ENCODE measurements around the gene KRT35.

KRT35 gene

DNA sequence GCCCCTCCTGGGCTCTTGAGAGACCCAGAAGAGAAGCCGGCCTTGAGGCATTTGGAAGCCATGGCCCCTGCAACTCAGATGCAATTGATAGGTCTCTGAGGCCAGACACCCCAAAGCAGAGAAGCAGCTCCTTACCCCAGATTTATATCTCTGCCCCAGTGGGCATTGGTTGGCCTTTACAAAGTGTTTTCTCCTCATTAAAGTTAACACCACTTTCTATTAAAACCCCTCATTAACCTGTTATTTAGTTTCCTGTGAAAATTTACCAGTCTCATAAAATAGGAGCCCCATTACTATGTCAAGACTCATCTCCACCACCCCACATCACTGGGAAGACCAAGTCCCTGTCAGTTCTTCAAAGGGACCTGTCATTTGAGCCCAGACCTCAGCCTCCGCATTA lies at the start of gene KRT35:
Gene KRT35 (minus strand): TSS at position 116 of the 400 bp plus-strand sequence. CDS start 54 bp downstream, at position 62.
- no peak for DNase-seq (ENCODE audit: low read depth)

DNA sequence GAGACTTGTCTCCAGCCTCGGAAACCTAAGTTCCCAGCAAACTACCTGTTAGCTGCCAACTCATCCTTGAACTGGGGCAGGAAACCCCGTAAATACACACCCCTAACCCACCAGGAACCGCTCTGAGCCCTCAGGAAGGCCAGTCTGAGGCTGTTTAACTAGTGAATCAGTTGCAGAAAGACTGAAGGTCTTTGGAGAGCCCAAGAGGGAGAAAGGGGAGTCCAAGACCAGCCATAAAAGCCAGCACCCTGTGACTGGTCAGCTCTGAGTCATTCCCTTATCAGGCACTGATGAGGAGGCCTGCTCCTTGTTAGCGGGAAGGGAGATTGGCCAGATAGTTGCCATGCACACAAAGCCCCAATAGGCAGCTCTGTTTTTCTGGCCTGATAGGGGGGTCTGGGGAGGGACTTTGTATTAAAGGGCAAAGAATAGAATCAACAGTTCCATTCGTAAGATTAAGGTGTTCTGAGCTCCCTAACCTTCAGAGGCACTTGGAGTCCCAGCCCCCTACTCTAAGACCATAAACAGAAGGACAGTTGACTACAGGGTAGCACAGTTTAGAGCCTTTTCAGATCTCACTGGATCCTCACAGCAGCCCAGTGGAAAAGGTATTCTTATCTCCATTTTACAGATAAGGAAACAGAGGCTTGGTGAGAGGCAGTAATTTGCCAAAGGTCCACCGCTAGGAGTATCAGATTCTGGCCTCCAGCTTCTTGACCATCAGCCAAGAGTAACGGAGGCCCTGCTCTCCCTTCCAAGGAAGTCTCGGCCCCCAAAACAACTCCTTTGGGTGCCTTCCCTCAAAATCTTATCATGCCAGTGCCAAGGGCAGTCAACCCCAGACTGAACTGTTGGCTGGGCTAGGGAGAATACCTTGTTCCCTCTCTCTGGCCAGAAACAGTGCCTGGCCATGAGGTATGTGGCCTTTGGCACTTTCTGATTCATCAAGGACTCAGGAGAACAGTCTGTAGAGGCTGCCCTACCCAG lies 49.4 kb upstream of the KRT35 start:
- DNase-seq (ENCODE audit: low read depth): no peak

DNA sequence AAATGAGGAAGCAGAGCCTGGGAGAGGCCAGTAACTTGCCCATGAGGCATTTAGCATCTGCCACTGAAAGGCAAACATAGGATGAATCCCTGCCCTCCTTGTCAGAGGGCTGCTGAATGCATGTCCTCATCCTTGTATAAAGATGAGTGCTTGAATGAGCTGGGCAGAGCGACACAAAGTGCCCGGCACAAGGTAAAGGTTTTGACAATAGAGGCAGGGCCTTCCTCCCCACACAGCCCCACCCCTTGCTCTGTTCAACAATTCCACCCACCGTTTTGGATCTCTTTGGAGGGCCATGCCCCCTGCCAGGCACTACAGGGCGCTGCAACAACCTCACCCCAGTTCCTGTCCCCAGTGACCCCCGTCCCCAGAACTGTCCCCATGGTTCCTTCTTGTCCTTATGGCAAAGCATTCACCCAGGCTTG lies 48.6 kb upstream of the KRT35 start:
- no peak for DNase-seq (ENCODE audit: low read depth)

DNA sequence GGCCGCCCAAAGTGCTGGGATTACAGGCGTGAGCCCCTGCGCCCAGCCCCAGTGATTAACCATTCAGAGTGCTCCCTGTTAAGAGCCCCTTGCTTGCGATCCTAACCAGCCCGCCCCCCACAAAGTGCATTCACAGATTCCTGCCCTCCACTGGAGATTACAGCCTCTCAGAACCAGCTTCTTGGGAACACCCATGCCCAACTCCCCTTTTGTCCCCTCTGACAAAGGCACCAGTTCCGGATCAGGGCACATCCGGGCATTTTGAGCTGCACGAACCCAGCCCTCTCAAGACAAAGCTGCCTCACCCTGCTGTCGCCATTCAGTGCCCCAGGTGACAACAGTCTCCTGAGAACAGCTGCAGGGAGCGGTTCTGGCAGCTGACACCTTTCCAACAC lies 48.0 kb upstream of the KRT35 start:
- no peak for DNase-seq (ENCODE audit: low read depth)

DNA sequence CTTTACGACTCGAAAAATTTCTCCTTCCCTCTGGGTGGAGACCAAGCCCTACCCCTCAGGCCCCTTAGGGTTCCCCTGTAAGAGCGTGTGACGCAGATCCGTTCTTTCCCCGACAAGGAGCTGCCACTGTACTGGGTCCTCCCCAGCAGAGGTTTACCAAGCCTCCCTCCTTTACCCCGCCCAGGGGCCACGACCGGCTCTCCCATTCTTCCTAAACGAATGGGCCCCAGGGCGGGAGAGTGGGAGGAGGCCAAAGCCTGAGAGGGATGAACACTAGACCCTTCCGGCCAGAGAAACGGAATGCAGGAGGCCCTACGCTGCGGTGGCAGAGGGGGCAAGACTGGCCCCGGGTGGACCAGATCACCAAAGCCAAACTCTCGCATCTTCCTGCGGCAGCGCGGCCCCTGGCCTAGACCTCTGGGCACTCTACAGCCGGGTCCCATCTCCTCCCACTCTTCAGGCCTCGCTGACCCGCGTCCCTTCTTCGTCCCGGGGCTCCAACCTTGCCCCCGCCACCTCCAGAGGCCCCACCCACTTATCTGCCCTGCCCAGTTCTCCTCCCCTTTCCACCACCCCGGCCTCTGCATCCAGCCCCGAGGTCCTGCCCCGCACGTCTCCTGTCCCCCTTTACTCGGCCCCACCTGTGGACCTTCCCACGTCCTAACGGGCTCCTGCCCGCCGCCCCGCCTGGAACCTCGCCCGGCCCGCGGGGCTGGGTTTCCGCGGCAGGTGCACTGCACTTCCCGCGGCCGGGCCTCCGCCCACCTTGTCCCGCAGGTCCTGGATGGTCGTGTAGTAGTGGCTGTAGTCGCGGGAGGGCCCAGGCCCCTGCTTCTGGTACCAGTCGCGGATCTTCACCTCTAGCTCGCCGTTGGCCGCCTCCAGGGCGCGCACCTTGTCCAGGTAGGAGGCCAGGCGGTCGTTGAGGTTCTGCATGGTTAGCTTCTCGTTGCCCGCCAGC lies 46.4 kb upstream of the KRT35 start:
- DNase-seq (ENCODE audit: low read depth): no peak

DNA sequence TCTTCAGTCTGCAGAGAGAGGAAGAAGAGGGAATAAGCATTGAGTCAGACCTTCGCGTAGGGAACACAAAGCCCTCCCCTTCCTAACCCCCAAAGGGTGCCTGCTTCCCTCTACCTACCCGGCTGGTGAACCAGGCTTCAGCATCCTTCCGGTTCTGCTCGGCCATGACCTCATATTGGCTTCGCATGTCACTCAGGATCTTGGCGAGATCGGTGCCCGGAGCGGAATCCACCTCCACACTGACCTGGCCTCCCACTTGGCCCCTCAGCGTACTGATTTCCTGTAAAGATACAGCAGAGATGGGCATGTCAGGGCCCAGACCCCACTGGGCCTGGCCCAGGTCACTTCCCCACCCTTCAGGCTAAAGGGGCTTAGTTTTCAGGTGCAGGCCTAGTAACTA lies 43.3 kb upstream of the KRT35 start:
- no peak for DNase-seq (ENCODE audit: low read depth)

DNA sequence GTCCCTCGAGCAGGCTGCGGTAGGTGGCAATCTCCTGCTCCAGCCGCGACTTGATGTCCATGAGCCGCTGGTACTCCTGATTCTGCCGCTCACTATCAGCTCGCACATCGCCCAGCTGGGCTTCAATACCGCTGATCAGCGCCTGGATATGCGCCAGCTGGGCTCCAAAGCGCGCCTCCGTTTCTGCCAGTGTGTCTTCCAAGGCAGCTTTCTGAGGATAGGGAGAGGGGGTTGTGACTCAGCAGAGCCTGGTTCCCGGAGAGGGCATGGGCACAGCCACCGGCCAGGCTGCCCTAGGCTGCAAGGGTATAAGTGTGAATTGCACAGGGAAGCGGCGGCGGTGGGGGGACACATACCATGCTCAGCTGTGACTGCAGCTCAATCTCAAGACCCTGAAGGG lies 42.8 kb upstream of the KRT35 start:
- DNase-seq (ENCODE audit: low read depth): no peak

DNA sequence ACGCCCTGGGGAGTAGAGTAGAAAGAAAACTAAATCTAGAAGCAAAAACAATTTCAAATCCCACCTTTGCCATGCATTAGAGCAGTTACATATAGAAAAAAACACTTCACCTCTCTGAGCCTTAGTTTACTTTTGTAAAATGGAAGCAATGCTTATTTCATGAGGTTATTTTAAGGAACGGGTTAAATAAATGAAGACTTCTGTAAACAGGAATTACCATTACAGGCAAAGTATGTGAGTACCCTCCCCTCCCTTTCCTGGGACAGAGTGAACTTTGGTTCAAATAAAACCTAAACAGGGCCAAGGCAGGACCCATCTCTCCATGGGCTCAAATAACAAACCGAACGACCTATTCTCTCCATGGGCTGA lies 42.3 kb upstream of the KRT35 start:
- DNase-seq (ENCODE audit: low read depth): no peak

DNA sequence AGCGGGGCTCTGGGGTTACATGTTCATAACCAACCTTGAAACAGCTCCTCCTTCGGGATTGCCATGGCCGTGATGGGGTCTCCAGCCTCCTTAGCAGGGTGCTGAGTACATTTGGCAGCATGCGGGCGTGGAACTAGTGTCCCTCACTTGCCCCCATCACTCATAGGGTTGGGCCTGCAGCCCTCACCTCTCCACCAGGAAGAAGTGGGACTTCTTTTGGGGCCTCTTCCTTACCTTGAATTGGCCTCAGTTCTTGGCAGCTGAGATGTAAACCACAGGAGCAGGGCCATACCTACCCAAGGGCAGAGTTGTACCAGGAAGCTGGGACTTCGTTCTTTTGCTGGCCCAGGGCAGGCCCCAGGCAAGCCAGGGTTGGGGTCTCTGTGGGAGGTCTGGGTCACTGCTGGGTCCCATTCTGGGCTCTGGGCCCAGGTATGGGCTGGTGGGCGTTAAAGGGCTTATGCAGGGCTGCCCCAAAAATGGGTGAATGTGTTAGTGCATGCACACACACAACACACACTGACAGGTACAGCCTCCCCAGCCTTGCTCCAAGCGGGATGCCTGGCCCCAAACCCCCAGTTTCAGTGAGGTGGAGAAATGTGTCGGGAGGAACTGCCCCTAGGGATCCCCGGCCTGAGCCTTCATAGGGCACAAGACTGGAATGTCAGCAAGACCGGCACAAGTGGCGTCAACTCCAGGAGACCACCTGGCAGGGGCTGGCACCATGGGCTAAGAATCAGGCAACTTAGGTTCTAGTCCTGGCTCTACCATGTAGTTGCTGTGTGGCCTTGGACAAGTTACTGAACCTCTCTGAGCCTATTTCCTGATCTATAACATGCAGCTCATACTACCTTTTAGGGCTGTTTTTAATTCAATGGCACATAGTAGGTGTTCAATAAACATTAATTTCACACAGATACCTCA lies 41.6 kb upstream of the KRT35 start:
- no peak for DNase-seq (ENCODE audit: low read depth)

DNA sequence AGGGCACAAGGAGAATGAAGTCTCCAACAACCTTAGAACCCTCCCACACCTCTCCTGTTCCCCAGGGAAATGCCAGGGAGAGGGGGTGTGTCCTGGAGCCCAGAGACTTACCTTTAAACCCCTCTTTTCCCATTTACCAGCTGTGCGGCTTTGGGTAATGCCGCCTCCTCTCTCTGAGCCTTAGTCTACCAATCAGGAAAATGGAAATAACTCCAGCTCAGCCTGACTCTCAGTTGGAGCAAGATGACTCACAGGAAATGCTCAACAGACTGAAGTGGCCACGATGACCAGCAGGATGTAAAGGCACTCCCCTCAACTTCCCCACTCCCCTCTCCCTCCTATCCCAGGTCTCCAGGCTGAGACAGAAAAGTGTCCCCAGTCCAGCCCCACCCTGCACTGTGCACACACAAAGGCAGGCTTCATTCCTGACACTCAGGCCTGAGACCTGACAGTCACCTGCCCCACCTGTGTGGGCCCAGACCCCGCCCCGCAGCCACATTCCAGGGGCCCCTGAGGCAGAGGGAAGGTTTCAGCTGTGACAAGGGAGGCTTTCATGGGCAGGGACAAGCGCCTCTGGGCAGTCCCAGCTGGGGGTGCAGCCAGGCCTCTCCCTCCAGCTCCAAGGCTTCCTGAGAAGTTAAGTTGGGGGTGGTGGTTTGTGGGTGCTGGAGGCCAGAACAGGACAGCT lies 40.8 kb upstream of the KRT35 start:
- no peak for DNase-seq (ENCODE audit: low read depth)

DNA sequence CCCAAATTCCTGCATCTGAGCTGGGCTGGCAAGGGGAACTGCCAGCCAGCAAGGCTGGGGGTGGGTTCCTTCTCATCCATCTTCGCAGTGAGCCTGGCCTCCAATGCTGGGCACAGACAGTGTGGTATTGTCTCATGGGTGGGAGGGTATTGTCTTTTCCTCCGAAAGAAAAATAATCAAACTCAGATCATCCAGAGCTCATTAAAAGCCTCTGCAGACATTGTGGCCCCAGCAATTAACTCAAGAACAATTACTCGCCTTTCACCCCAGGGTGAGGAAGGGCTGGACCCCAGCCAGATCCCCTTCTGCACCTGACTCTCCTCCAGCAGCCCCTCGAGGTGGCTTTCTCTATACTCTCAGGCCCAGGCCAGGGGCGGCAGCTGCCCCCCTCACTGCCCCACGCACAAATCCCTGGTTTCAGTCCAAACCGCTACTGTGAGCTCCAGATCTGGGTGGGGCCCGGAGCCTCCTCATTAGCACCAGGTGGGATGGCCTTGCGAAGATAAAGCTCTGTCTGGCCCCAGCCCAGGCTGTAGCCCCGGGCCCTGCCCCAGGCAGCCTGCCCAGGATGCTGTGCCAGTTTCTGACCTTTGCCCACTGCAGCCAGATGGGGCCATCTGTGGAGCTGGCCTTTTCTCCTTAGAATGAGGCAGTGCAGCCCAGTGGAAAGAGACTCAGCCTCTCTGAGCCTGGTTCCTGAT lies 40.0 kb upstream of the KRT35 start:
- DNase-seq (ENCODE audit: low read depth): no peak

DNA sequence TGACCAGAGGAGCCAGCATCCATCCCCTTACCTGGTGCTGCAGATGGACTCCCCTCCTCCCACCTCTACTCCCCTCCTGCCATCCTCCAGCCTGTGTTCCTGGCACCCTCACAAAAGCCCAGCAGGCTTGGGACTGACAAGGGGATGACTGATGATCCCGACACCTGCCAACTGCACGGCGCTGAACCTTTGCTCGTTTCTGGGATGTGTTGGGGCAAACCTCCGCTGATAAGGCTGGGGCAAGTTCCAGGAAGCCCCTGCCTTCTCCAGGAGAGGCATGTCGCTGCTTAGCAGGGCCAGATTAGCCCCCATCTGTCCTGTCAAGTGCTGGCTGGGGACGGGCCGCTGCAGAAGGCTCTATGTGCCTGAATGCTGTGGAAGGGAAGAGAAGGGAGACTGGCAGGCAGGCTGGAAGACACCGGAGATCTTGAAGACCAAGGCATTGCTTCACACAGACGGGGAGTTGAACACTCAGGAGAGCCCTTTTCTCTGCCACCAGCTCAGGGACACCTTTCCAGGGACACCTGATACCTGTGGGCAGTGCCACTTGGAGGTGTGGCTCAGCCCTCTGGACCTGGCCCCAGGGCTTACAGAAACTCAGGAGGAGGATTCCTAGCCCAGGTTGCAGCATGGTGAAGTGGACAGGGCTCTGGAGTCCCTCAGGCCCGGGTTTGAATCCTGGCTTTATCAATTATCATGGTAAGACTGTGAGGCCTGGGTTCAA lies 38.7 kb upstream of the KRT35 start:
- no peak for DNase-seq (ENCODE audit: low read depth)

DNA sequence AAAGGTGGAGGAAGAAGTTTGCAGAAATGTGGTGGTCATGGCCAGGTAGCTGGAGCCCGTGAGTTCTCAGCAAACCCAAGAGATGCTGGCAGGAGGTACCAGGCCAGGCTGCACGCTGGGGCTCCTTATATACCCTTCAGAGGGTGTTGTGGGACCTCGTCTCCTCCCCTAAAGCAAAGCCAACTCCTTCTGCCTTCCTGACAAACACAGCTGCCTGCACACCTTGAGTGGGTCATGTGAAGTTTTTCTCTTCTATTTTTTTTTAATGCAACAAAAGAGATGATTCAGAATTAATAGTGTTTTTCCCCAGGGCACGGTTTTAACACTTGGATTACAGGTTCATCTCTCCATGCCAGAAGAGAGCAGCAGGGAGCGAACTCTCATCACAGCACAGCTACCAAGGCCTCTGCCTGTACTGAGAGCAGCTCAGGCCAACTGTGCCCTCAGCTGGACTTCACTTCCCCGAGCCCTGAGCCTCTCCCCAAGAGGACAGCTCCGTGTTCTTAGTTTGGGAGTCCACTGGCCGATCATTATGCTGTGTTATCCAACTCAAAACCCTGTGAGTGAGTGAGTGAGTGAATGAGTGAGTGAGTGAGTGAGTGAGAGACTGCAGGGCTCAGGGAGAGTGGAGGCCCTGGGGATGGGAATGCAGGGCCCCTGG lies 38.0 kb upstream of the KRT35 start, which contains the start of gene KRT15:
Gene KRT15 (minus strand): TSS at position 102 of the 661 bp plus-strand sequence. CDS start 63 bp downstream, at position 39.
- DNase-seq (ENCODE audit: low read depth): no peak

DNA sequence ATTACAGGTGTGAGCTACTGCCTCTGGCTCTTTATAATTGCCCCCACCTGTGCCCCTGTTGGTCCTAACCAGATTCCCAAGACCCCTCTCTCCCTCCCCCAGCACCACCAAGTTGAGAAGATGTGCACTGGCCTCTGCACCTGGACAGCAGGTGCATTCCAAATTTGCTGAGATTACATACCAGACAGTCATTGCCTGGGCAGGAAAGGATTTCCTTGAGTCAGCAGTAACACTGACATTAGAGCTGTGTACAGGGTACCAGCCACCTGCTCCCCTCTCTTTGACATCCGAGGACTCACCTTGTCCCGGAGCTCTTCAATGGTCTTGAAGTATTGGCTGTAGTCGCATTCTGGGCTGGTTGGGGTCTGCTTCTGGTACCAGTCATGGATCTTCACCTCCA lies 37.1 kb upstream of the KRT35 start:
- no peak for DNase-seq (ENCODE audit: low read depth)

DNA sequence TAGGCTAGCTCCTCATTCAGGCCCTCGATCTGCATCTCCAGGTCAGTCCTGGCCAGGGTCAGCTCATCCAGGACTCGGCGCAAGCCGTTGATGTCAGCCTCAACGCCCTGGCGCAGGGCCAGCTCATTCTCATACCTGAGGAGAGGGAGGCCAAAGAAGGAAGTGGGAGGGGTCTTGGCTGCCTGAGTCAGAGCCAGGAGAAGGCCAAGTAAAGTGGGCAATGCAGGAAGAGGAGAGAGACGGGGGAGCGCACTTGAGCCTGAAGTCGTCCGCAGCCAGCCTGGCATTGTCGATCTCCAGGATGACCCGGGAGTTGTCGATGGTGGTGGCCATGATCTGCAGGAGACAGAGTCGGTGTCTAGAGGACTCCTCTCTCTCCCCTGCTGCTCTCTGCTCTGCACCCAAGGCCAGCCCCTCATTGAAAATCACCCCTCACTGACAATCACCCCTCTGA lies 35.9 kb upstream of the KRT35 start:
- DNase-seq (ENCODE audit: low read depth): no peak

DNA sequence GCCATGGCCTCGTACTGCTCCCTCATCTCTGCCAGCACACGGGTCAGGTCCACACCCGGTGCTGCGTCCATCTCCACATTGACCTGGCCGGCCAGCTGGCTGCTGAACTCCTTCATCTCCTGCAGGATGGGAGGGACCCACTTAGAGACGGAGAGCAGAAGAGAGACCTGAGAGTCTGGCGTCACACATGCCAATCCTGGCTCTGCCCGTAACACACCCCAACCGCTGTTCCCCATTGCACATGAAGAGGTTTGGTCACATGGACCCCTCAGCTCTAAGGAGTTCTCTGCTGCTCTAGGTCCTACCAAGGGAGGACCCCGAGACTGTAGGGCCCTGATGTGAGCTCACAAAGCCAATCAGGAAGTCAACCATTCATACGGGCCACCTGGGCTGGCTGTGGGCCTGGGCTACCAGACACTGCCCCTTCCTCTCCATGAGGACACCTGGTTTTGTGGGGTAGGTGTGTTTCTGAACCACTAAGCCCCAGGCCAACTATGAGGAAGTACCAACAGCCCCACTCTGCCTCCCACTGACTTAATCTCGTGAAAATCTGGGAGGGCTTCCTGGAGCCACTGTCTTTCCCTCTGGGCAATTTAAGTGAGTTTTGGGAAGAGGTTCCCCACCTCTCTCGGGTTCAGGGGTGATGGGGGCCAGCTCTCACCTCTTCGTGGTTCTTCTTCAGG lies 35.3 kb upstream of the KRT35 start:
- no peak for DNase-seq (ENCODE audit: low read depth)

DNA sequence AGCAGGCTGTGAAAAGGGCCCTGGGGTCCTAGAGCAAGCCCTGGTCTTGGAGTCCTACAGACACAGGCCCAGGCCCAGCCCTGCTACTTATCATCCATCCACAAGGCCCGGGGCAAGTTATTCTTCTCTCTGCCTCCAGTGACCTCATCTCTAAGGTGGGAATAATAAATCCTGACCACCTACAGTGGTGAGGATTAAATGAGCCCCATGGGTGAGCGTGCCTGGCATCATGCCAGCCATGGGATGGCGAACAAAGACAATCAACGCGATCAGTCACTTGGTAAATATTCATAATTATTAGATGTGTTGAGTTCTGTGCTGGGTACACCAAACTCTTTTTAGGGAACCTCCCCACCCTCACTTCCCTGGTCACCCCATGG lies 32.2 kb upstream of the KRT35 start:
- no peak for DNase-seq (ENCODE audit: low read depth)

DNA sequence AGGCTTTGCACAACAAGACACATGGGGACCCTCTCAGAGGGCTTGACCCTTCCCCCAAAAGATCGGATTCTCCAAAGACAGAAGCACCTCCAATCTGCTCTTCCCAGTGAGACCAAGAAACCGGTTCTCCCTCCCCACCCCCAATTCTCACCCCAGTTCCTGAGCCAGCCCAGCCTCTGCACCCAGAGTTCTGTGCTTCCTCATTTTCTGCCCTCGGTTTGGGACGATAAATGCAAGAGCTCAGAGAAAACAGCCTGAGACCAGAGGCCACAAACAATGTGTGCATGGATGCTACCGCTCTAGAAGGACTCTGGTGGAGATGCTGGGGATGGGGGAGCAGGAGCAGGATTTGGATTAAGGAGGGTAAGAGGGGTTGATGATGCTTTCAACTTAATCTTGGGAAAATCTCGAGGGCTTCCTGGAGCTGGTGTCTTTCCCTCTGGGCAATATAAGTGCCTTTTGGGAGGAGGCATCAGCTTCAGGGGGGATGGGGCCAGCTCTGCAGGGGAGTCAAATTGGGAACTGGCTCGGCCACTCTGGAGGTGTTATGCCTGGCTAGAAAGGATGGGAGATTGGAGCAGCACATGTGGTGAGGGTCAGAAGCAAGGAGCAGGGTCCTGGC lies 31.7 kb upstream of the KRT35 start:
- DNase-seq (ENCODE audit: low read depth): no peak

Data from activated T-cell treated with anti-CD3 and anti-CD28 coated beads for 48 hours (primary cell).